ENCODE measurements around the gene MBOAT2.

The MBOAT2 gene

DNA sequence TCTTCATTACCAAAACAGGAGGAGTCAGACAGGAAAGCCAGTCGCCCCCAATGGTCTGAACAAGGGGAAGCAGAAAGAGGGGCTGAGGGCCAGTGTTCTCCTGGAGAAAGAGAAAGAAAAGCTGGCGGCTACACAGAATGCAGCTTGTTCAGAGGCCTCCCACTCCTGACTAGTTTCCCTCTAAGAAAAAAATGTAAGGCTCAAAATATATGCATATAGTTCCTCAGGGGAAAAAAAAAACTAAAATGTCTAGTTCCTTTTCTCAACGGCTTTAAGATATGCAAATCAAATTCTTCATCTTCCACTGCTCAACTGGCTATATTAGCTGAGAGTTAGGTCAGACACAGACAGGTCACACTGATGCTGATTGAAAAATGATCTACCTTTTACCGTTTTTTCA is 18.6 kb downstream of the MBOAT2 start:
- Histone ChIP-seq H3K9me2 (replicated peaks; ENCODE audit: insufficient read depth, low read length) (no peaks in the 10 kb centered on the region), H2AFZ (ENCODE audit: low read depth, low read length, severe bottlenecking) (no peak overlapping the region), H3K27me3 (ENCODE audit: low read length) (no peaks in the 10 kb centered on the region), H3K36me3 (ENCODE audit: low read length) (no peaks in the 10 kb centered on the region), H3K4me2 (ENCODE audit: low read depth, low read length, poor library complexity, severe bottlenecking) (no peak overlapping the region), H3K27ac (ENCODE audit: low read depth, low read length) (no peak overlapping the region), H3F3A (ENCODE audit: insufficient read depth) (no peaks in the 10 kb centered on the region), H4K20me1 (ENCODE audit: low read depth, low read length) (no peaks in the 10 kb centered on the region), H3K79me2 (ENCODE audit: insufficient read depth, low read length) (no peaks in the 10 kb centered on the region), H3K9ac (ENCODE audit: low read length) (no peak overlapping the region), H3K9me3 (ENCODE audit: insufficient read depth, low read length) (no peaks in the 10 kb centered on the region), H3K4me3 (ENCODE audit: insufficient read depth, low read length, poor library complexity, severe bottlenecking) (no peak overlapping the region)
- TF ChIP-seq, protein P1, sequence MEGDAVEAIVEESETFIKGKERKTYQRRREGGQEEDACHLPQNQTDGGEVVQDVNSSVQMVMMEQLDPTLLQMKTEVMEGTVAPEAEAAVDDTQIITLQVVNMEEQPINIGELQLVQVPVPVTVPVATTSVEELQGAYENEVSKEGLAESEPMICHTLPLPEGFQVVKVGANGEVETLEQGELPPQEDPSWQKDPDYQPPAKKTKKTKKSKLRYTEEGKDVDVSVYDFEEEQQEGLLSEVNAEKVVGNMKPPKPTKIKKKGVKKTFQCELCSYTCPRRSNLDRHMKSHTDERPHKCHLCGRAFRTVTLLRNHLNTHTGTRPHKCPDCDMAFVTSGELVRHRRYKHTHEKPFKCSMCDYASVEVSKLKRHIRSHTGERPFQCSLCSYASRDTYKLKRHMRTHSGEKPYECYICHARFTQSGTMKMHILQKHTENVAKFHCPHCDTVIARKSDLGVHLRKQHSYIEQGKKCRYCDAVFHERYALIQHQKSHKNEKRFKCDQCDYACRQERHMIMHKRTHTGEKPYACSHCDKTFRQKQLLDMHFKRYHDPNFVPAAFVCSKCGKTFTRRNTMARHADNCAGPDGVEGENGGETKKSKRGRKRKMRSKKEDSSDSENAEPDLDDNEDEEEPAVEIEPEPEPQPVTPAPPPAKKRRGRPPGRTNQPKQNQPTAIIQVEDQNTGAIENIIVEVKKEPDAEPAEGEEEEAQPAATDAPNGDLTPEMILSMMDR (IDR thresholded peaks at IDR 0.05; ENCODE audit: insufficient read depth, low read length, poor library complexity, severe bottlenecking): no peak
- TF ChIP-seq EZH2phosphoT487 (conservative IDR thresholded peaks at IDR 0.05; ENCODE audit: low read length): no peak

DNA sequence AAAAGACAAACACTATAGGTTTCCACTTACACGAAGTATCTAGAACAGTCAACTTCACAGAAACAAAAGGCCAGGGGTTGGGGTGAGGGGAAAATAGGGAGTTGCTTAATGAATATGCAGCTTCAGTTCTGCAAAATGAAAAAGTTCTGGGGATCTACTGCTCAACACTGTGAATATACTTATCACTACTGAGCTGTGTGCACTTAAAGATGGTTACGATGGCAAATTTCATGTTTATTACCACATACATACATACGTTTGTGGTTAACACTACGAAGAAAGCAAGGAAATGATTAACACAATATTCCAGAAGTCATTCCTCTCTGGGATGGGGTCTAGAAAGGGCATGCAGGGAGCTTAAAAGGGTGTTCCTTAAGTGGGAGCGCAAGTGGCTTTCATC is 19.3 kb downstream of the MBOAT2 start:
- H3K9ac ChIP-seq (ENCODE audit: low read length): no peak overlapping the region
- H3K9me3 ChIP-seq (ENCODE audit: insufficient read depth, low read length): no peaks in the 10 kb centered on the region
- no peaks in the 10 kb centered on the region for H3K27me3 ChIP-seq (ENCODE audit: low read length)
- H3K9me2 ChIP-seq (replicated peaks; ENCODE audit: insufficient read depth, low read length): no peaks in the 10 kb centered on the region
- TF ChIP-seq, protein P1 (IDR thresholded peaks at IDR 0.05; ENCODE audit: insufficient read depth, low read length, poor library complexity, severe bottlenecking): no peak
- TF ChIP-seq EZH2phosphoT487 (conservative IDR thresholded peaks at IDR 0.05; ENCODE audit: low read length): no peak
- no peaks in the 10 kb centered on the region for H3F3A ChIP-seq (ENCODE audit: insufficient read depth)
- no peaks in the 10 kb centered on the region for H3K79me2 ChIP-seq (ENCODE audit: insufficient read depth, low read length)
- H4K20me1 ChIP-seq (ENCODE audit: low read depth, low read length): no peaks in the 10 kb centered on the region
- no peak overlapping the region for H3K27ac ChIP-seq (ENCODE audit: low read depth, low read length)
- no peak overlapping the region for H3K4me3 ChIP-seq (ENCODE audit: insufficient read depth, low read length, poor library complexity, severe bottlenecking)
- H3K4me2 ChIP-seq (ENCODE audit: low read depth, low read length, poor library complexity, severe bottlenecking): no peak overlapping the region
- no peaks in the 10 kb centered on the region for H3K36me3 ChIP-seq (ENCODE audit: low read length)
- H2AFZ ChIP-seq (ENCODE audit: low read depth, low read length, severe bottlenecking): no peak overlapping the region

DNA sequence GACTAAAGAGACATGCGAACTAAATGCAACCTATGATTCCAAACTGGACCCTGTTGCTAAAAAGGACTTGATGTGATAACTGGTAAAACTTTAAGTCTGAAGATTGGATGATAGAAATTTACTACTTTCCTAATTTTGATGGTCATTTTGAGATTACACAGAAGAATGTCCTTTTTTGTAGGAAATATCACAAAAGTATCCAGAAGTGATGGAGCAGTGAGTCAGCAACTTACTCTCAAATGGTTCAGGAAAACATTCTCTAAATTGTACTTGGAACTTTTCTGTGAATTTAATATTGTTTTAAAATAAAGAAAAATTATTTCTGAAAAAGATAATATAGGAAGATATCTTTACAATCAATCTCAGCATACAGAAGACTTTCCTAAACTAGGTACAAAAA is 19.9 kb downstream of the MBOAT2 start:
- Histone ChIP-seq H3K9me3 (ENCODE audit: insufficient read depth, low read length) (no peaks in the 10 kb centered on the region), H3K9ac (ENCODE audit: low read length) (no peak overlapping the region), H3K4me3 (ENCODE audit: insufficient read depth, low read length, poor library complexity, severe bottlenecking) (no peak overlapping the region), H3K27me3 (ENCODE audit: low read length) (no peaks in the 10 kb centered on the region), H4K20me1 (ENCODE audit: low read depth, low read length) (no peaks in the 10 kb centered on the region), H3K79me2 (ENCODE audit: insufficient read depth, low read length) (no peaks in the 10 kb centered on the region), H3K9me2 (replicated peaks; ENCODE audit: insufficient read depth, low read length) (no peaks in the 10 kb centered on the region), H3K36me3 (ENCODE audit: low read length) (no peaks in the 10 kb centered on the region), H2AFZ (ENCODE audit: low read depth, low read length, severe bottlenecking) (no peak overlapping the region), H3K4me2 (ENCODE audit: low read depth, low read length, poor library complexity, severe bottlenecking) (no peak overlapping the region), H3K27ac (ENCODE audit: low read depth, low read length) (no peak overlapping the region), H3F3A (ENCODE audit: insufficient read depth) (no peaks in the 10 kb centered on the region)
- no peak for TF ChIP-seq EZH2phosphoT487 (conservative IDR thresholded peaks at IDR 0.05; ENCODE audit: low read length)
- TF ChIP-seq, protein P1 (IDR thresholded peaks at IDR 0.05; ENCODE audit: insufficient read depth, low read length, poor library complexity, severe bottlenecking): no peak

Data from SU-DHL-6 (cell line).